HG02852 (cell line): ENCODE measurements around the gene ST6GAL1.

ENCODE experiments used
- ATAC-seq: cut with Tn5 transposase; IDR thresholded peaks from one replicate; pipeline ENCODE4 v1.9.1; 2021; ENCODE audit warnings: mild to moderate bottlenecking, moderate library complexity; ENCODE audit not compliant: unreplicated experiment

Gene ST6GAL1

GRCh38 chr3:186915806-186916796 lies 14.2 kb upstream of the ST6GAL1 start:
- ATAC-seq: no peak

DNA sequence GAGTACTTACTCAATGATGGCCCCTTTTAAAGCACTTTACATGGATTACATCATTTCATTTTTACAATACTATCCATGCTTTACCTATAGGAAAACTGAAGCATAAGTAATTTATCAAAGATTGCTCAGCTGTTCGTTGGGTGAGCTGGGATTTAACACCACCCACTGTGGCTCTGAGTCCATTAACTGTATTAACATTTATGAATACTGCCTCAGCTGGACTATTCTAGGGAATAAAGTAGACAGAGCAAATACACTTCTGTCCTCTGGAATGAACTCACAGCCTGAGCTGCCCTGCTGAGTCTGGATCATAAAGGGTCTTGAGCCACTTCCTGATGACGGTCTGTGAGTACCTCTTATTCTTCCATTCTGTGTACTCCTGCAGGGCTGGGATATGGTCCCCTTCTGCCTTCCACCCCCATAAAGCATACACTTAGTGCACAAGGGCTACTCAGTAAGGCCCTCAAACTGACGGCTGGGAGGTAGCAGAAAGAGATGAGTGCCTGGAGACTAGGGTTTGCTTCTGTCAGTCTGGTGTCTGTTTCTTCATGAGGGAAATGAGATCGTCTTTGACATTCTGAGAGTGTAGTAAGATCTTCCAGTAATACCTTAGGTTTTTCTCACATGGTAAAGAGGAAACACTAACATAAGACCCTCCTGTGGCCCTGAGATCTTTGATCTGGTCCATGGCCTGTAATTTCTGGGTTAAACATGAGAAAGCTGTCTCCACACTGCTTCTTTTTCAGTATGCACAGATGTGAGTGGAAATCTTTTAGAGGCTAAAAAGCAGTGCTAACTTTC lies 12.6 kb upstream of the ST6GAL1 start:
- ATAC-seq: no peak

DNA sequence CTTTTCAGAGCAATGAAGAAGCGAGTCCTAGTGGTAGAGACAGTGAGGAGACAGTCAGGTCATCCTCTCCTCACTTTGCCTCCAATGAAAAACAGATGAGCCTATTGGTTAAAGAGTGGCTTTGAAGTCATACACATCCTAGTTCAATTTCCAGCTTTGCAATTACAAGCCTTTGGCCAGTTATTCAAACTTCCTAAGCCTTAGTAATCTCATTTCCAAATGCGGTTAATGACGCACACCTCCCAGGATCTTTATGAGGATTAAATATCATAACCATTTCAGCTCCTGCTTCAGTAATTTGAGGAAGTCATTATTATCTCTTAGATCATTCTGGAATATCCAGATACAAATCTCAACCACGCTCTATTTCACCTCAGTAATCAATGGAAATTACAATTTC lies 10.0 kb upstream of the ST6GAL1 start:
- ATAC-seq: no peak

DNA sequence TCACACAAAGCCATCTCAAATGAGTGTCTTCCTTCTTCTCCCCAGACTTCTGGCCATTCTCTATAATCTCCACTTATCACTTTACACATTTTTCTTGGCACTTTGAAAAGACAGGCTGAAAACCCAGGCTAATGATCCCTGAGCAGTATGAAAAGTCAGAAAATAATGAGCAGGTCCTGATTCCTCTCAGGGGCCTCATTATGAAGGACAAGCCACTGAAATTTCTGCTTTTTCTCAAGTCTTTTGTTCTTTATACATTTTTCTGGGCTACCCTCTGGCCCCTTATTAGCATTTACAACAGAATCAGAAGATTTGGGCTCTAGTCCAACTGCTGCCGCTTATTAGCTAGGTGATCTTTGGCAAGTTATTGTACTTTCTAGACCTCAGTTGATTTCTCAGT lies 9.5 kb upstream of the ST6GAL1 start:
- no peak for ATAC-seq

DNA sequence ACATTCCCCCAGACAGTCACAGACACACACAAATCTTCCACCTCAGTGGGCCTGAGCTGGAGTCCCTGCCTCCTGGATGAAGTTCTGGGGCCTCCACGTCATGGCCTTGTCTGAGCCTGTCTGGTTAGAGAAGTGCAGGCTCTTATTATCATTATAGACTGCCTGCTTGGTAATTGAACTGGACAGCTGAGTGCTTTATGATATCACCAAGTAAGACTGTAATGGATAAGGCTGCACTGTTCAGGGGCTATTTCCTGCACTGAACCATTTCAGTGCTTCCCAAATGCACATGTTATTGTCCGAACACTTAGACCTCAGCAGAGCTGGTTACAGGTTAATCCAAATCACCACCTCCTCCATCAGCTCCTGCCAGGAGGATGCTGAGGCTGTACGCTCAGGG lies 8.7 kb upstream of the ST6GAL1 start:
- ATAC-seq: no peak

GRCh38 chr3:186922224-186922623 lies 8.1 kb upstream of the ST6GAL1 start:
- no peak for ATAC-seq

- no peak for ATAC-seq
Measured at GRCh38 chr3:186922790-186923189, 7.5 kb upstream of the ST6GAL1 start.

GRCh38 chr3:186923241-186923640 lies 7.1 kb upstream of the ST6GAL1 start:
- ATAC-seq: no peak

GRCh38 chr3:186925826-186926225 lies 4.5 kb upstream of the ST6GAL1 start:
- ATAC-seq: no peak

- ATAC-seq: no peak
Measured at GRCh38 chr3:186929186-186929585, 1.1 kb upstream of the ST6GAL1 start.

- no peak for ATAC-seq
Measured at GRCh38 chr3:186929685-186930084, 641 bp upstream of the ST6GAL1 start.

- ATAC-seq: peak; percentile 43
Measured at GRCh38 chr3:186930641-186931531, 560 bp downstream of the ST6GAL1 start.

GRCh38 chr3:186931532-186932280 lies 1.4 kb downstream of the ST6GAL1 start:
- ATAC-seq: peak; percentile 20

GRCh38 chr3:186932281-186933181 lies 2.2 kb downstream of the ST6GAL1 start:
- no peak for ATAC-seq

DNA sequence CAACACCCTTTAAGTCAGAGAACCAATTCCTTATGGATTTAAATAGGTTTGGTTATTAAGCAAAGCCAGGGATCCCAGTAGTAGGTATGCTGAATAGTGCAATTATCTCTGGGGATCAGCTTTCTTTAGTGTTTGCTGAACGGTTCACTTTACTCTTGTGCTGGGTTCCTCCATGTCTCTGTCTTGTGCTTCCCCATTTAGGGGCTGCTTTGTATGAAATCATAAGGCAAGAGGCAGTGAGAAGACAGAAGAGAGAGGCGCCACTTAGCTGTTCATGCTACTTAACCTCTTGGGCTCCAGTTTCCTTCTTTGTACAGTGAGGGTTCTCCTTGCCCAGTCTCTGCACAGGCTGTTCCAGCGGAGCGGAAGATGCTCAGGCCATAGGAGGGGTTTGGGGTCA lies 3.5 kb downstream of the ST6GAL1 start:
- no peak for ATAC-seq

DNA sequence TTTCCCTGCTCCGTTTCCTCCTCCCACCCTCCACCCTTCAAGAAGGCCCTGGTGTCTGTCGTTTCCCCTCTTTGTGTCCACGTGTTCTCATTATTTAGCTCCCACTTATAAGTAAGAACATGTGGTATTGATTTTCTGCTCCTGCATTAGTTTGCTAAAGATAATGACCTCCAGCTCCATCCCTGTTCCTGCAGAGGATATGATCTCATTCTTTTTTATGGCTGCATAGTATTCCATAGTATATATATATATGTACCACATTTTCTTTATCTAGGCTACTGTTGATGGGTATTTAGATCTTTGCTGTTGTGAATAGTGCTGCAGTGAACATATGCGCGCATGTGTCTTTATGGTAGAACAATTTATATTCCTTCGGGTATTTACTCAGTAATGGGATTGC lies 4.8 kb downstream of the ST6GAL1 start:
- ATAC-seq: no peak

DNA sequence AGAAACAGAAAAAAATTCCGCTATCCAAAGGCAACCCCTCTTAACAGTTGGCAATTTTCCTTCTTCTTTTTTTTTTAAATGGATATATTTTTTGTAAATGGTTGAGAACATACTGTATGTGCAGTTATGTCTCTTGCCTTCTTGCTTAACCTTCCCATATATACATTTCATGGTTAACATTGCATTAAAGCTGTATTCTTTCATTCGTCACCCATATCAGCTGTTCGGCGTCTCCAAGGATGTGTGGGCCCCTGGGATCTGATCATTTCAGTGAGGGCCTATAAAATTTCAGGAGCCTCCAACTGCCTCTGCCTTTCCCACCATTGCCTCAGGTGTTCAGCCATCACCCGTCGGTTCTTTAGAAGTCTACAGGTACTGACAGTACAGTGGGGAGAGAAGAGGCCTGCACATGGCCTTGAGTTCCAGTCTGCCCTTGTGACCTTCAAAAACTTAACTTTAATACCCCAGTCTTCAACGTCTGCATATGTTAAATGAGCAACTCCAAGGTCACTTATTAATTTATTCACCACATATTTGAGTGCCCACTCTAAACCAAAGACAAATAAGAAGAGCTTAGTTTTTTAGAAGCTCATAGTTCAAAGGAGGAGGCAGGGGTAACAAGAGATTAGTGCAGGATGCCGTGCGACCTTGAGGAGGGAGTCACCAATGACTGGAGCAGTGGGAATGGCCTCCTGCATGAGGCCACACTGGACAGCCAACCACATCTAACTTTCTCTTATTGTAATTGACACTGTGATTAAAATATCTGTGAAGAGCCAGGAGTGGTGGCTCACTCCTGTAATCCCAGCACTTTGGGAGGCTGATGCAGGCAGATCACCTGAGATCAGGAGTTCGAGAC lies 6.9 kb downstream of the ST6GAL1 start:
- ATAC-seq: no peak

- ATAC-seq: no peak
Measured at GRCh38 chr3:186938716-186939115, 8.4 kb downstream of the ST6GAL1 start.
